Coronary artery (tissue), 2 donors: ENCODE results near the gene TOMM40L.

ENCODE experiments used
- DNase-seq: peaks from one replicate; pipeline ENCODE4 v3.0.0-alpha.2; 2017; ENCODE audit warnings: low spot score
- H3K27ac ChIP-seq, 2 donors: fragments of 200-600 bp; sonication (generic); one replicate each; pipeline ENCODE4 v1.5.1; 2016 to 2019
- H3K4me3 ChIP-seq: fragments of 200-600 bp; sonication (generic); 2 replicates; pipeline ENCODE4 v1.5.1; 2016; ENCODE audit warnings: mild to moderate bottlenecking, moderate library complexity
- TF ChIP-seq, protein P1 (sequence below): fragments of 200-600 bp; sonication (generic); IDR thresholded peaks from one replicate; pipeline ENCODE4 v1.5.1; 2019; ENCODE audit warnings: antibody characterized with exemption

TOMM40L gene

DNA sequence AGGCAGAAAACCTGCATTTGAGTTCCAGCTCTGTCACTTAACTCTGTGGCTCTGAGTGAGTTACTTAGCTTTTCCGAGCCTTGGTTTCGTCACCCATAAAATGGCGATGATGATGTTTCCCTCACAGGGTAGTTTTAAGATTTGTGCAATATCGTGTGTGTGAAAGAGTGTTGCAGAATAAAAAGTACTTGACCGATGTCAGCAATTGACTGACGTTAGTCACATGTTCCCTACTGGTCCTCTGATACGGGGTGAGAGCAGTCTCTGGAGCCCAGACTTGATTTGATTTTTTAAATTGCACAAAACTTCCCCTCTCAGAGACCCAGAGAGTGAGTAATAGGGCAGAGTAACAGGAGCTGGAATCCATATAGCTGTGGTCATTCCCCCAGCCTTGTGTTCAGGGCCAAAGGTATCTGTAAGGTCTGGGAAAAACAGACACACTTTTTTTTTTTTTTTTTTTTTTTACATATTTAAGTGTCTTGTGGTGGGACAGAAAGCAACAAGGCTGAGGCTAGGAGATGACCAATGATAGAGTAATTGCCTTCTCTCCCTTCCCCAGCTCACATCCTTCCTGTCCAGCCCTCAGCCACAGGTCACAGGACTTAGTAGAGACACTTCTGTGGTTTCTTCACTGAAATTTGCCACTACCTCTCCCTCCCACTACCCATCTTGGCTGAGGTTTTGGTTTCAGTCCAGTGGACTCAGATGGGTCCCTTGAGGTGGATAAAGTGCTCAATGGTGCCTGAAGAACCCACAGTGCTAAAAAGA is 8.7 kb upstream of the TOMM40L start:
- TF ChIP-seq, protein P1, sequence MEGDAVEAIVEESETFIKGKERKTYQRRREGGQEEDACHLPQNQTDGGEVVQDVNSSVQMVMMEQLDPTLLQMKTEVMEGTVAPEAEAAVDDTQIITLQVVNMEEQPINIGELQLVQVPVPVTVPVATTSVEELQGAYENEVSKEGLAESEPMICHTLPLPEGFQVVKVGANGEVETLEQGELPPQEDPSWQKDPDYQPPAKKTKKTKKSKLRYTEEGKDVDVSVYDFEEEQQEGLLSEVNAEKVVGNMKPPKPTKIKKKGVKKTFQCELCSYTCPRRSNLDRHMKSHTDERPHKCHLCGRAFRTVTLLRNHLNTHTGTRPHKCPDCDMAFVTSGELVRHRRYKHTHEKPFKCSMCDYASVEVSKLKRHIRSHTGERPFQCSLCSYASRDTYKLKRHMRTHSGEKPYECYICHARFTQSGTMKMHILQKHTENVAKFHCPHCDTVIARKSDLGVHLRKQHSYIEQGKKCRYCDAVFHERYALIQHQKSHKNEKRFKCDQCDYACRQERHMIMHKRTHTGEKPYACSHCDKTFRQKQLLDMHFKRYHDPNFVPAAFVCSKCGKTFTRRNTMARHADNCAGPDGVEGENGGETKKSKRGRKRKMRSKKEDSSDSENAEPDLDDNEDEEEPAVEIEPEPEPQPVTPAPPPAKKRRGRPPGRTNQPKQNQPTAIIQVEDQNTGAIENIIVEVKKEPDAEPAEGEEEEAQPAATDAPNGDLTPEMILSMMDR, result no peak
- no peak for DNase-seq
- H3K27ac ChIP-seq, result peak overlapping the region; percentile 80 to 94
- peak overlapping the region; percentile 64 for H3K4me3 ChIP-seq

DNA sequence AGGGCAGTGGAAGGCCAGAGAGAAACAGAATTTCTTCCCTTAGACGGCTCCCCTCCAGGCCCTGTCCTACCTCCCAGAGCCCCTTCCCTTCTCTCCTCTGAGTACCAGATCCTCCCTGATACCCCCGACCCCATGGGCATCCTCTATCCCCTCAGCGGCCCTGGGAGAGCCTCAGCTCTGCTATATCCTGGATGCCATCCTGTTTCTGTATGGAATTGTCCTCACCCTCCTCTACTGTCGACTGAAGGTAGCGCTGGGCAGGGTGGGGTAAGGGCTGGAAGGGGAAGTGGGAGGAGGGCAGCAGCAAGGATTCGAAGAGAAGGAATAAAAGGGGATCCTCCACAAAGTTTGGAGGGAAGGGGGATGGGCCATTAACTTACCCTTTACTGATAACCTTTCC is 8.0 kb upstream of the TOMM40L start:
- TF ChIP-seq, protein P1, result no peak
- peak overlapping the region; percentile 80 to 94 for H3K27ac ChIP-seq
- DNase-seq, result no peak
- peak overlapping the region; percentile 47 for H3K4me3 ChIP-seq

DNA sequence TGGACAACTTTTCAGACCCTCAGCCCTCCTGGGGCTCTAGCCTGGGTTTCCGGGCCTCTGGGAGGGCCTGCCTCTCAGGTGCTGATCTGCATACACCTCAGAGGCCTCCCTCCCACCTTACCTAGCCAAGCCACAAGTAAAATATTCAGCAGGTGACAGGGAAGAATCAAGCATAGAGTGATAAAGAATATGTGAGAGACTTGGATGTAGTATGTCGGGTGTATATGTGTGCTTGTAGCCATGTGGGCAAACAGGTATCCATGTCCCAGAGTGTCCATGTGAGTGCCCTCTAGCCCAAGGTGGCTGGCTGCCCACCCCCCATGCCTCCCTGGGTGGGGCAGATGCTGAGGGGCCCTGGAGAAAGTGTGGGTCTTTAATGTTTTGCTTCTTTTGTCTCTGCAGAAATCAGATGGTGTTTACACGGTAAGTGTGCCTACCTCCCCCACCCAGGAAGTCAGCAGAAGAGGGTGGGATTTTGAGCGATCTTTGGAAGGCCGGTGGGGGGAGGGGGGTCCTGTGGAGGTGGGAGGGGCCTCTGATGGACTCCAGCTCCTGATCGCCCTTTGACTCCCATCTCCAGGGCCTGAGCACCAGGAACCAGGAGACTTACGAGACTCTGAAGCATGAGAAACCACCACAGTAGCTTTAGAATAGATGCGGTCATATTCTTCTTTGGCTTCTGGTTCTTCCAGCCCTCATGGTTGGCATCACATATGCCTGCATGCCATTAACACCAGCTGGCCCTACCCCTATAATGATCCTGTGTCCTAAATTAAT is 7.4 kb upstream of the TOMM40L start:
- DNase-seq, result no peak
- TF ChIP-seq, protein P1, result no peak
- peak overlapping the region in 1 of 2 donors; percentile 94 for H3K27ac ChIP-seq
- peak overlapping the region; percentile 47 for H3K4me3 ChIP-seq

DNA sequence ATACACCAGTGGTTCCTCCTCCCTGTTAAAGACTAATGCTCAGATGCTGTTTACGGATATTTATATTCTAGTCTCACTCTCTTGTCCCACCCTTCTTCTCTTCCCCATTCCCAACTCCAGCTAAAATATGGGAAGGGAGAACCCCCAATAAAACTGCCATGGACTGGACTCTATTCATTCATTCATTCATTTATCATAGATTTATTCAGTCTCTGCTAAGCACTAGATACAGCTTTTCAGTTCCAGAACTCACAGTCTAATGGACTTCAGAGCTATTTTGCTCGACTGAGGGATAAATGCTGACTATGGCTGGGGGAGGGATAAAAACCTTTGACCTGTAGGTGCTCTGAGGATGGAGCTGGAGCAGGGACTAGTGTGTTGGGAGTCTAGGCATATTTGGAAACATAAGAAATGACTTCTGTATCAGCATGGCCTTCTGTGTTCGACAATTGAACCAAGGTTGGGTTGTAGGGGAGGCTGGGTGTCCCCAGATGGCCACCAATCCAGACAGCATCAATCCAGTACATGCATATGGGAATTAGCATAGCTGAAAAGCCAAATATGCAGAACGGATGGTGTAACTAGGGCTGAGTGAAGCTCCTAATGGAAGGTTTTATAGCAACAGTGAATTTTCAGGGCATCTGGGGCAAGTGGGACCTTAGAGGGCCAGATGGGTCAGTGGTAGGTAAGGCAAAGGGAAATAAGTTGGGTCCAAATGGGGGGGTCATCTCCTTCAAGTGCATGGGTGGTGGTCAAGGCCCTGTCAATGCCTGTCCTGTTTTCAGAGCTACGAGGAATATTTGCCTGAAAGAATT is 6.6 kb upstream of the TOMM40L start:
- Histone ChIP-seq H3K4me3 (no peak overlapping the region), H3K27ac (no peak overlapping the region)
- DNase-seq, result no peak
- TF ChIP-seq, protein P1, result no peak

DNA sequence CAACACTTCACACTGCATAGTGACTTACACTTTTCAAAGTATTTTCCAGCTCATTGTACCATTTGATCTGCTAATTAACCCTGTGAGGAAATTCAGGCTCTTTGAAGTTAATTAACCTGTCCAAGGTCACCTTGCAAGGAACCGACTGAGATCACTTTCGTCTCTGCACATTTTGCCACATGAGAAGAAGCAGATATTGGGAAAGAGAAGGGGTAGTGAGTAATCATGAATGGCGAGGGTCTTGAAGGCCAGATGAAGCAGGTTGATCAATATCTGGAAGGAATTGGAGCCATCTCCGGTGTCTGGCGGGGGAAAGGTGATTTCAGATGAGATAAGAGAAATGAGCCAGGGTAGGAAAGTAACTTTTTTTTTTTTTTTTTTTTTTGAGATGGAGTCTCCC is 5.9 kb upstream of the TOMM40L start:
- DNase-seq, result no peak
- Histone ChIP-seq H3K27ac (no peak overlapping the region), H3K4me3 (no peak overlapping the region)
- TF ChIP-seq, protein P1, result no peak

DNA sequence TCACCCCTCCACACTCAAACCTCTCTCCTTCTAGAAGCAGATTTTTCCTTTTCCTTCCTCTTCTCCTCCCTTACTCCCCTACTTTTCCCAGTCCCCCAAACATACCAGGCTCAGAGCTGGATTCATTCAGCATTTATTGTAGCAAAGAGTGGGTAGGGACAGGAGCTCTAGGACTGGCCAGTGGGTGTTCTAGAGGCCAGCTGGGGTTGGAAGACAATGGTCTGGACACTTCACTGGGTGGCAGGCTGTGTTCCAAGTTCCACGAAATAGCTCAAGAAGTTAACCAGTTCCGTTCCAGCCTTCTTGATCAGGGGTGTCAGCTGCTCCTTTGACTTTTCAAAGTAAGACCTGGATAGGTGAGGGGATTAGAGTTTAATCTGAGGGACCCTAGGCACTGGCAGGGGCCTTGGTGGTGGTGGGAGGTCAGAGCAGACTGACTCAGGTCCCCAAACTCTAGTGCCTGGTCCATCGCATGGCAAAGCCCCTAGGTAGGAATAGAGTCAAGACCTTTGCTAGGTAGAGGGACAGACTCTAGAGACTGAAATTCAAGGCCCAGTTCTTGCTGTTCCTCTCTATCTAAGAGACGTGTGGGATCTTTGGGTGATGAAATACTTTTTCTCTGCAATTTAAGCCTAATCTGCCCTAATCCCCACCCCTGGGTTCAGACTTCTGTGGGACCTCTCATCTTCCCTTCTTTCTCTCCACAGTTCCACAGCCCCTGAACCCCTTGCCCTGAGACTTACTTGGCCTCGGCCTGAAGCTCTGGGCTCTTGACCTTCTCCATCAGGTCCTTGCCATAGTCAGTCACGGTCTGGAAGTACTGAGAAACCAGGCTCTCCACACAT is 3.5 kb upstream of the TOMM40L start:
- H3K27ac ChIP-seq, result no peak overlapping the region

More for the DNA sequence above, 3.5 kb upstream of the TOMM40L start:
- no peak overlapping the region for H3K4me3 ChIP-seq
- TF ChIP-seq, protein P1, result no peak
- DNase-seq, result no peak
